HG02852 (cell line): ENCODE measurements around the gene DCST2.
A peak's percentile ranks its signal among the peaks of the same experiment; 100 is the strongest.

ENCODE experiments used
- ATAC-seq: cut with Tn5 transposase; IDR thresholded peaks from one replicate; pipeline ENCODE4 v1.9.1; 2021; ENCODE audit warnings: mild to moderate bottlenecking, moderate library complexity; ENCODE audit not compliant: unreplicated experiment

Gene DCST2

GRCh38 chr1:155012026-155012546 is 21.5 kb downstream of the DCST2 start:
- ATAC-seq: no peak

GRCh38 chr1:155011437-155012025 is 22.1 kb downstream of the DCST2 start:
- ATAC-seq: no peak

GRCh38 chr1:155011004-155011416 is 22.6 kb downstream of the DCST2 start:
- no peak for ATAC-seq

GRCh38 chr1:155010211-155010918 is 23.2 kb downstream of the DCST2 start:
- no peak for ATAC-seq

- ATAC-seq: no peak
Observed at GRCh38 chr1:155009742-155010141, 23.8 kb downstream of the DCST2 start.

- ATAC-seq: no peak
Observed at GRCh38 chr1:155009221-155009711, 24.3 kb downstream of the DCST2 start.

- no peak for ATAC-seq
Observed at GRCh38 chr1:155008015-155008941, 25.3 kb downstream of the DCST2 start.

- ATAC-seq: no peak
Observed at GRCh38 chr1:155007251-155007828, 26.2 kb downstream of the DCST2 start.

GRCh38 chr1:155006601-155007101 is 26.9 kb downstream of the DCST2 start:
- ATAC-seq: no peak

- no peak for ATAC-seq
Observed at GRCh38 chr1:155005076-155006011, 28.2 kb downstream of the DCST2 start.

GRCh38 chr1:155004352-155005075 is 29.1 kb downstream of the DCST2 start:
- ATAC-seq: no peak

- ATAC-seq: no peak
Observed at GRCh38 chr1:155003766-155004351, 29.7 kb downstream of the DCST2 start.

- no peak for ATAC-seq
Observed at GRCh38 chr1:155003227-155003765, 30.3 kb downstream of the DCST2 start.

- ATAC-seq: no peak
Observed at GRCh38 chr1:155002464-155003226, 30.9 kb downstream of the DCST2 start, which contains the start of gene ZBTB7B. TSS of gene ZBTB7B (plus strand) at chr1:155002802. CDS start at chr1:155014661, 11,859 bp downstream.

GRCh38 chr1:155001675-155002463 is 31.7 kb downstream of the DCST2 start:
- peak; percentile 46 for ATAC-seq

GRCh38 chr1:155001425-155001674 is 32.2 kb downstream of the DCST2 start:
- ATAC-seq: no peak
